HS-5 (cell line): ENCODE data around the gene PABPN1.
"Not testable (repeated sequence)": the region's sequence is repeated elsewhere in the genome, so short reads cannot be mapped to it uniquely, and the experiment has no call there.

Experiments
- DNase-seq: peaks from one replicate; pipeline ENCODE4 v3.0.0-alpha.2; 2012; ENCODE audit warnings: low read depth

Gene PABPN1

DNA sequence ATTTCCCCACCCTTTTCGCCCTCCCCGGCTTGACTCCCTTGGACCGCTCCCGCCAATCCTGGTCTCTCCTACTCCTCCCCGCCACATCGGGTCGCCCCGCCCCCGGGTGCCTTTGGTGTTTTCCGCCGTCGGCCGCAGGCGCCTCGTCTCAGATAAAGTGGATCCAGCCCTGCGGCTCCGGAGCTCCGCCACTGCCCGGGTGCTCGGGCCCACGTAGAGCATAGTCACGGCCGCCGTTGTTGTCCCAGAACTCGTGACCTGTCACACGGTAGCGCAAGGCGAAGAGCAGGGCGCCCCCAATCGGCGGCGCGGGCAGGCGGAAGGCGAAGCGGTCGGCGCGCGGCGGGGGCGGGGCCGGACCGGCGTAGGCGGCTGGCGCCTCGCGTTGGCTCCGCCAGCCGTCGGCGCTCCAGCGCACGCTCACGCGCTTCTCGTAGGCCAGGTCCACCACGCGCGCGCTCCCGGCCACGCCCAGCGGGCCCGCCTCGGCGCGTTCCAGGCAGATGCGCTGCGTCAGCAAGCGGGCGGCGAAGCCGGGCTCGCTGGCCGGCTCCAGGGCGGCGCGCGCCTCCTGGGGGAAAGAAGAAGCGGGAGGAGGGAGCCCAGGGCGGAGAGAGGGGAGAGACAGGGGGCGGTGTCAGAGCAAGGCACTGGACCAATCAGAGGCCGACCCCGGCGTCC is 19.8 kb upstream of the PABPN1 start:
- peak; percentile 81 for DNase-seq

DNA sequence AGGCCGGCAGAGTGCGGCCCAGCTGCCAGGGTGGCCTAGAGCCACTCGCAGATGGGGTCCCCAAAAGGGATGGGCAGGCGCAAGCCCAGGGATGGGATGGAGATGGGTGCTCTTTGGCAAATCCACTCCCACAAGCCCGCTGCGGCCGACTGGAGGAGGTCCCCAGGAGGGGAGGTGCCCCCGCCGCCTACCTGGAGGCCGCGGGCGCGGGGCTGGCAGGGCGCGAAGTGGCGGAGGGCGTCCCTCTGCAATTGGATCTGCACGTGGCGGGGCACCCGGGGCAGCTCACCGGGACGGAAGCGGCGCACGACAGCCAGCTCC is 19.3 kb upstream of the PABPN1 start:
- DNase-seq = peak; percentile 36

DNA sequence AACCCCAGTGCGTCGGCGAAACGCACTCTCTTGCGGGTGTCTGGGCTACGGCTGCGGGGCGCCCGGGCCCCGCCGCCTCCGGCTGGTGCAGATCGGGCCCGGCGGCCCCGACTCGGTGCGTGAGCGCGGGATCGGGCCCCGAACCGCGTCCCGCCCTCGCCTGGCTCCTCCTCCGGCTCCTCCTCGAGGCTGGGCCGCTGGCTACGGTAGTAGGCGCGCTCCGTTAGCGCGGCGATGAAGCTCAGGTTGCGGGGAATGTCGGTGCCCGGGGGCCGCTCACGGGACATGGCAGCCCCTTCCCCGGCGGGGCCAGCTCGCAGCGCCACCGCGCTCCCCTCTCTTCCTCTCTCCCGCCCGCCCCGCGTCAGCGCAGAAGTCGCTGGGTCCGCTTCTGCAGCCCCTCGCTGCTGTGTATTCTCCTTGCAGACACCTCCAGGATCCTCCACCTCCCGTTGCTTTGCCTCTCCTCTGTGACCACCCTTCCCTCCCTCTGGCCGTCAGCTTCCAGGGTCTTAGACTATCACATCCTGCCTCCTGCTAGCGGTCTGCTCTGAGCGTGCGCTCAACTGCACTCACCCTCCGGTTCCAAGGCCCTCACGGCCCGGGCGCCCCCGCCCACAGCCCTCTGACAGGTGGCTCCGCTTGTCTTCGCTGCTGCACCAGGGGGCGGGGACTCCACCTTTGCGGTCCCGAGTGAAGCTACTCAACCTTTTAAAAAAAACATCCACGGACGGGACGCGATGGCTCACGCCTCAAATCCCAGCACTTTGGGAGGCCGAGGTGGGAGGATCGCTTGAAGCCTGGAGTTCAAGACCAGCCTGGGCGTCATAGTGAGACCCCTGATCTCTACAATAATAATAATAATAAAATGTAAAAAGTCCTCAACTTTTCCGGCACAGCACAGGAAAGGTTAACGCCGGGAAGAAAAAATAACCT is 18.7 kb upstream of the PABPN1 start, which contains the start of gene PPP1R3E:
Gene PPP1R3E, minus strand, starts transcription at position 570 of the 936 bp plus-strand sequence. Its CDS starts 283 bp downstream, at position 287.
- DNase-seq = no peak

DNA sequence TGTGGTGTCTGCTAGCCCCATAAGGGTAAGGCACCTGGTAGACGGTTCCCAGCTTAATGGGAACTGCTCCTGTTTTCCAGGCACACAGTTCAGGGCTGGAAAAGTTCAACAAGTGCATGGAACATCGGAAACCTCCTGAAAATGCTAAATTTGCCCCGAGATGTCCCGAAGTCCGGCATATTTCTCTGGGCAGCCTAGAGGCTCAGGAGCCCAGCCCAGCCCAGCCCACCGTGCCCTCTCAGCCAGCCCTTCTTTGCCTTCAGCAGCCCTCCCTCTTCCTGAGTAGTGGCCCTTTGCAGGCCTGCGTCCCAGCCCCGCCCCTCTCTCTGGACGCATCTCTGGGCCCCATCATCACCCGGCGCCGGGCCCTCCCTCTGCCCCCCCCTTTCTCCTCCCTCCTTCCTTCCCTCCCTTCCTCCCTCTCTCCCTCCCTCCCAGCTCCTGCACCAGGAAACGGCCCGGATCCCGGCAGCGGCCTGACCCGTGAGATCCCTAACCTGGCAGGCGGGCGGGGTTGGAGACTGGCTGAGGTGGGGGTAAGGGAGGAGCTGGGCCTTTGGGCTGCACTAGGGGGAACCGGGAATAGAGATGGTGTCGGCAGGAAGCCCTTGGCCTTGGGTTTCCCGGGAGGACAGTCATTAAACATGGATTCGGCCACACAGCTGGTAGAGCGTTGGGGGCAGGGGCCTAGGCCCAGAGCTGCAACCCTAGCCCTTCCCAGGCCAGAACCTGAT is 14.7 kb upstream of the PABPN1 start, which contains the start of gene BCL2L2:
Gene BCL2L2, plus strand, starts transcription at position 422 of the 734 bp plus-strand sequence. CDS start 935 bp downstream, outside the sequence.
- DNase-seq = peak; percentile 49

- DNase-seq = no peak
Observed at GRCh38 chr14:23307146-23307530, 14.1 kb upstream of the PABPN1 start.

DNA sequence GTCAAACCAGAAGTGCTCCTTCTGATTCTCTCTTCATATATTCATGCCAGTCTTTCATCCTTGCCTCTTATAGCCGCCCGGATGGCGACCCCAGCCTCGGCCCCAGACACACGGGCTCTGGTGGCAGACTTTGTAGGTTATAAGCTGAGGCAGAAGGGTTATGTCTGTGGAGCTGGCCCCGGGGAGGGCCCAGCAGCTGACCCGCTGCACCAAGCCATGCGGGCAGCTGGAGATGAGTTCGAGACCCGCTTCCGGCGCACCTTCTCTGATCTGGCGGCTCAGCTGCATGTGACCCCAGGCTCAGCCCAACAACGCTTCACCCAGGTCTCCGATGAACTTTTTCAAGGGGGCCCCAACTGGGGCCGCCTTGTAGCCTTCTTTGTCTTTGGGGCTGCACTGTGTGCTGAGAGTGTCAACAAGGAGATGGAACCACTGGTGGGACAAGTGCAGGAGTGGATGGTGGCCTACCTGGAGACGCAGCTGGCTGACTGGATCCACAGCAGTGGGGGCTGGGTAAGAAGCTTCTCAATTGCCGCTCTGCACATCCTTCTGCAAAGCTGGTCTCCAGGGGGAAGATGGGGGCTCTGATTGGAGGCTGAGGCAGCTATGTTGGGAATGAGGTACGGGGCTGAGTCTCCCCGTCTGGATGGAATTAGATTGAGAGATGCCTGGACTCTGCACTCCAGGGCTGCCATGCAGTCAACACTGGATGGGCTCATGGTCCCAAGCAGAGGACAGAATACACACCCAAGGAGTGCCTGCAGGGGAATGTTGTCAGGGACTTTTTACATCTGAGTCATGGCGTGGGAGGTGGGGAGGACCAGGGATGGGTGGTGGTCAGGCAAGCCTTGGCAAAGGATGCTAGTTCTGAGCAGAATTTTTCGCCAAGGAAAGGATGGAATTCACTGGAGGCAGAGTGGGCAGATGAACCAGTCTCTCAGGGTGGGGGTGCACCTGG is 13.3 kb upstream of the PABPN1 start:
- DNase-seq = no peak

DNA sequence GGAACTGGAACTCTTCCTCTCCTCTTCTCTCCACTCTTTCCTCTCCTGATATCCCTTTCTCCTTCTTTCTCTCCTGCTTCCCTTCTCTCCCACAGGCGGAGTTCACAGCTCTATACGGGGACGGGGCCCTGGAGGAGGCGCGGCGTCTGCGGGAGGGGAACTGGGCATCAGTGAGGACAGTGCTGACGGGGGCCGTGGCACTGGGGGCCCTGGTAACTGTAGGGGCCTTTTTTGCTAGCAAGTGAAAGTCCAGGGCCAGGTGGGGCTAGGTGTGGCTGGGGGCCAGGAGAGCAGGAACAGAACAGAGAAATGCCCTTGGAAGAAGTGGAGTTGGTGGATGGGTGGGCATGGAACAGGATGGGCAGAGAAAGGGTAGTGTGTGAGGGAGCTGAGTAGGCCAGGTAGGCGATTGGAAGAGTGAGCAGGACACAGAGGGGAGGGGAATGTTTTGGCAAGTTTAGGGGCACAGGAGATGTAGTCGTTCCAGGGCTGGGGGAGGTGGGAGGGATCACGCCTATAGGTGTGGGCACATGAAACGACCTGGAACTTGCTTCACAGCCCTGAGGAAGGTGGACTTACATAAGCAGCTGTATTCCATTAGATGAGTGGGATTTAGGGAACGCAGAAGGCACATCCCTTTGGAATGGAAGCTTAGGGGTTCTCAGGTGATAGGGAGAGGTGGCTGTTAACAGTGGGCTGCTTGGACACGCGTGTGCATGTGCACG is 12.4 kb upstream of the PABPN1 start:
- DNase-seq = no peak

GRCh38 chr14:23310546-23310945 is 10.7 kb upstream of the PABPN1 start:
- DNase-seq = no peak

GRCh38 chr14:23316300-23316699 is 5.0 kb upstream of the PABPN1 start:
- DNase-seq = no peak

DNA sequence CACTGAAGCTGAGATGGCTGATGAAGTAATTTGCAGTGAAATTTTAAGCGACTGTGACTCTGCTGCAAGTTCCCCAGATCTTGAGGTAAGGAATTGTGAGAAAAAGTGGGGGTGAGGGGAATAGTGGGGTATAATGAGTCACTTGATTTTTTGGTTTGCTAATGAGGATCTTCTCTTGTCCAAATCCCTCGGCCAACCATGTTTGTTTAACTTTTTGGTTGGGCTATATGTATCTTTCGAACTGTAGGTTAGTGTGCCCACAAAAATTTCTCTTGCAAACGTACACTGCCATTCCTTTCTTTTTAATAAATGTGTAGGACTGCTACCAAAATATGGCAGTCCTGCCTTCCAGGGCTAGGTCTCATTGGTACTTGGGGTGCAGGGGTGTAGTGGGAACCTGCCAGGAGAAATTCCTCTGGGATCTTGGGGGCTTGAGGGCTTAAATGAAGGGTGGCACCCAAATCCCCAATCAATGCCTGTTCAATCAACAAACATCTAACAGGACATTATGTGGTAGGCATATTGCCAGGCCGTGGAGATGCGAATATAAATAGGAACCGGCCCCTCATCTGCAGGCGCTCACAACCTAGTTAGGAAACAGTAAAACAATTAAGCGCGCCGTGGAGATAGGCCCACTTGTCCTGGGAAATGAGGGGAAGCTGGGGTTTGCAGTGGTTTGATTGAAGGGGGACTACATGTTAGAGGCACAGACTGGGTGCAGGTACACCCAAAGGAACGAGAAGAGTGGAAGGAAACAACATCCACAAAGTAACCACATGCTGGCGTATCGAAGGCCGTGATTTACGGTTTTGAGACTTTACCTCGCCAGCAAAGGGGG is 1.3 kb upstream of the PABPN1 start:
- no peak for DNase-seq

DNA sequence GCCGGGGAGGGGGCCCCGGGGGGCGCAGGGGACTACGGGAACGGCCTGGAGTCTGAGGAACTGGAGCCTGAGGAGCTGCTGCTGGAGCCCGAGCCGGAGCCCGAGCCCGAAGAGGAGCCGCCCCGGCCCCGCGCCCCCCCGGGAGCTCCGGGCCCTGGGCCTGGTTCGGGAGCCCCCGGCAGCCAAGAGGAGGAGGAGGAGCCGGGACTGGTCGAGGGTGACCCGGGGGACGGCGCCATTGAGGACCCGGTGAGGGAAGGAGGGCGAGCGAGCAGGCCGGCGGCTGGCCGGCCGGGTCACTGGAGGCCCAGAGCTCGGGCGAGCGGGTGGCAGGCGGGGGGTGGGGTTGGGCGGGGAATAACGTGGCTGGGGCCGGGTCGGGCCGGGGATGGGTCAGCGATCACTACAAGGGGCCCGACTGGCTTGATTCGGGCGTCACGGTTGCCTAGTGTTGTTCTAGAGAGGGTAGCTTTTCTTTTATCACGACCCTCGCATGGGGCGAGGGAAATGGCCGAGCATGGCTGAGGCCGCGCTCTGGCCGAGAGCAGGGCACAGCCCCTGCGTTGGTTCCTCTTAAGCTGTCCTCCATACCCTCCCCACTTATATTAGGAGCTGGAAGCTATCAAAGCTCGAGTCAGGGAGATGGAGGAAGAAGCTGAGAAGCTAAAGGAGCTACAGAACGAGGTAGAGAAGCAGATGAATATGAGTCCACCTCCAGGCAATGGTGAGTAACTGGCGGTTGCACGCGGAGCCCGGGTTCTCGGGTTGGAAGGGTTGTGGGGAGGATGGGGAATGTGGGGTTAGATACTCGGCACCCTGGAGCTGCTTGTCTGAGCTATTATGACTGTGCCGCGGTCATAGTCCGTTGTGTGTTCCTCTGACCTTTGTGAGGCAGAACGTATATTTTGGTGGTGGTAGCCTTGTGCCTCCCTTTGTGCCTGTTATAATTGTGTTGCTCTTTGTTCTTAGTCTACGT is 603 bp downstream of the PABPN1 start:
- no peak for DNase-seq

DNA sequence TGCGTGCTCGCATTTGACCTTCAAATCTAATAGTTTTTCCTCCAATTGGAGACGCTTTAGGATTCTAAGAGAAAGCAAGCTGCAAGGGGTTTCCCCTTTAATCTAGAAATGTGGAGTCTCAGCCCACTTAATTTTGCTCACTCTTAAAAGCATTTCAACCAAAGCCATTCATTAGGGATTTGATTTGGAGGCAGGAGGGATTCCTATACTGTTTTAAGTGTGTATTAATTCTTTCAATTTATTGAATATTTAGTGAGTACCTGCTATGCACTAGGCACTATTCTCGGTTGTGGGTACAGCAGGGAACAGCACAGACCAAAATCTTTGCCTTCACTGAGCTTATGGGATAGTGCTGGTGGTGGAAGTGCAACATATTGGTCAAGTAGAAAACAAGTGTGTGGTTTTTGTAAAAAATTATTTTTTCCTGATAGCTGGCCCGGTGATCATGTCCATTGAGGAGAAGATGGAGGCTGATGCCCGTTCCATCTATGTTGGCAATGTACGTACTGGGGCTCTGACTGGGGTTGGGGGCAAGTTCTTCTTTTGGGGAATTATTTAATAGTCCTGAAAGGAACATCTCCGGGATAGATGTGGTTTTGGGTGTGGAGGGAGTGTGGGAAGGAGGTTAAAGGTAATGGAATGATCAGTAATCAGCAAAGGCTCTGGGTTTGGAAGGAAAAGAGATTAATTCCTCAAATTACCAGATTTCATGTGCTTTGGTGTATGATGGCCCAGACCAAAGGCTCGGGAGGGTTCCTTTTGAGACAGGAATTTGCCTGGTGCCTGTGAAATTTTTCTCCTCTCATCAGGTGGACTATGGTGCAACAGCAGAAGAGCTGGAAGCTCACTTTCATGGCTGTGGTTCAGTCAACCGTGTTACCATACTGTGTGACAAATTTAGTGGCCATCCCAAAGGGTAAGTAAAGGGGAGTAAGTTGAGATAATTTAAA is 1.6 kb downstream of the PABPN1 start:
- no peak for DNase-seq

DNA sequence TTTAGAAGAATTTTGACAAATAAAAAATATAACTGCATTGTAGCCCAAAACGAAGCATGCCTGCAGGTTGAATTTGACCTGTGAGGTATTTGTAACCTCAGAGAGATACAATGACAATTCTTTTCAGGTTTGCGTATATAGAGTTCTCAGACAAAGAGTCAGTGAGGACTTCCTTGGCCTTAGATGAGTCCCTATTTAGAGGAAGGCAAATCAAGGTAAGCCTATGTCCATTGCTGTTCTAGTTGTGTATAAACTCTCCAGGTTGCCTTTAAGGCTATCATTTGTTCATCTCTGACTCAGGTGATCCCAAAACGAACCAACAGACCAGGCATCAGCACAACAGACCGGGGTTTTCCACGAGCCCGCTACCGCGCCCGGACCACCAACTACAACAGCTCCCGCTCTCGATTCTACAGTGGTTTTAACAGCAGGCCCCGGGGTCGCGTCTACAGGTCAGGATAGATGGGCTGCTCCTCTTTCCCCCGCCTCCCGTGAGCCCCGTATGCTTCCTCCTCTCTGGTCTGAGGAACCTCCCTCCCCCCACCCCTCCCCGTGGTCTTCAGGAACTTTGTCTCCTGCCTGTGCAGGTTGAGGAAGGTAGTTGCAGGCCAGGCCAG is 2.7 kb downstream of the PABPN1 start:
- no peak for DNase-seq

- no peak for DNase-seq
Observed at GRCh38 chr14:23324455-23324846, 3.2 kb downstream of the PABPN1 start.

- DNase-seq = no peak
Observed at GRCh38 chr14:23324993-23325392, 3.7 kb downstream of the PABPN1 start.

DNA sequence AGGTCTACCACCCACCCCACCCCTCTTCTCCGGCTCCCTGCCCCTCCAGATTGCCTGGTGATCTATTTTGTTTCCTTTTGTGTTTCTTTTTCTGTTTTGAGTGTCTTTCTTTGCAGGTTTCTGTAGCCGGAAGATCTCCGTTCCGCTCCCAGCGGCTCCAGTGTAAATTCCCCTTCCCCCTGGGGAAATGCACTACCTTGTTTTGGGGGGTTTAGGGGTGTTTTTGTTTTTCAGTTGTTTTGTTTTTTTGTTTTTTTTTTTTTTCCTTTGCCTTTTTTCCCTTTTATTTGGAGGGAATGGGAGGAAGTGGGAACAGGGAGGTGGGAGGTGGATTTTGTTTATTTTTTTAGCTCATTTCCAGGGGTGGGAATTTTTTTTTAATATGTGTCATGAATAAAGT is 4.5 kb downstream of the PABPN1 start:
- DNase-seq = not testable (repeated sequence)
